Measurements from ENCODE around the gene ASIC5.
A peak's percentile ranks its signal among the peaks of the same experiment; 100 is the strongest.

ASIC5 gene

GRCh38 chr4:155795991-155796390 lies 70.1 kb downstream of the ASIC5 start:
- DNase-seq (ENCODE audit: low read depth), result peak; percentile 31
- TF ChIP-seq CTCF (IDR thresholded peaks at IDR 0.05; ENCODE audit: low read length, missing control alignments), result peak; percentile 59
- H3K4me3 ChIP-seq (replicated peaks; ENCODE audit: low read depth, low read length), result no peak overlapping the region

- DNase-seq (ENCODE audit: low read depth), result no peak
- no peak overlapping the region for H3K4me3 ChIP-seq (replicated peaks; ENCODE audit: low read depth, low read length)
- TF ChIP-seq CTCF (IDR thresholded peaks at IDR 0.05; ENCODE audit: low read length, missing control alignments), result no peak
Observed at GRCh38 chr4:155794589-155795236, 71.4 kb downstream of the ASIC5 start.

- no peak for DNase-seq (ENCODE audit: low read depth)
- TF ChIP-seq CTCF (IDR thresholded peaks at IDR 0.05; ENCODE audit: low read length, missing control alignments), result no peak
- no peak overlapping the region for H3K4me3 ChIP-seq (replicated peaks; ENCODE audit: low read depth, low read length)
Observed at GRCh38 chr4:155789982-155790381, 76.1 kb downstream of the ASIC5 start.

- no peak for DNase-seq (ENCODE audit: low read depth)
- no peak overlapping the region for H3K4me3 ChIP-seq (replicated peaks; ENCODE audit: low read depth, low read length)
- no peak for TF ChIP-seq CTCF (IDR thresholded peaks at IDR 0.05; ENCODE audit: low read length, missing control alignments)
Observed at GRCh38 chr4:155789391-155789790, 76.7 kb downstream of the ASIC5 start.

GRCh38 chr4:155787113-155787710 lies 78.9 kb downstream of the ASIC5 start:
- peak; percentile 78 for DNase-seq (ENCODE audit: low read depth)
- peak; percentile 99 for TF ChIP-seq CTCF (IDR thresholded peaks at IDR 0.05; ENCODE audit: low read length, missing control alignments)
- H3K4me3 ChIP-seq (replicated peaks; ENCODE audit: low read depth, low read length), result no peak overlapping the region

- TF ChIP-seq CTCF (IDR thresholded peaks at IDR 0.05; ENCODE audit: low read length, missing control alignments), result no peak
- no peak for DNase-seq (ENCODE audit: low read depth)
Observed at GRCh38 chr4:155785828-155786227, 80.2 kb downstream of the ASIC5 start.

GRCh38 chr4:155784637-155785036 lies 81.4 kb downstream of the ASIC5 start:
- no peak overlapping the region for H3K4me3 ChIP-seq (replicated peaks; ENCODE audit: low read depth, low read length)
- no peak for TF ChIP-seq CTCF (IDR thresholded peaks at IDR 0.05; ENCODE audit: low read length, missing control alignments)

More at GRCh38 chr4:155785828-155786227, 80.2 kb downstream of the ASIC5 start:
- H3K4me3 ChIP-seq (replicated peaks; ENCODE audit: low read depth, low read length), result no peak overlapping the region

More at GRCh38 chr4:155784637-155785036, 81.4 kb downstream of the ASIC5 start:
- no peak for DNase-seq (ENCODE audit: low read depth)
